ENCODE results near the gene TIGD7.

DNA sequence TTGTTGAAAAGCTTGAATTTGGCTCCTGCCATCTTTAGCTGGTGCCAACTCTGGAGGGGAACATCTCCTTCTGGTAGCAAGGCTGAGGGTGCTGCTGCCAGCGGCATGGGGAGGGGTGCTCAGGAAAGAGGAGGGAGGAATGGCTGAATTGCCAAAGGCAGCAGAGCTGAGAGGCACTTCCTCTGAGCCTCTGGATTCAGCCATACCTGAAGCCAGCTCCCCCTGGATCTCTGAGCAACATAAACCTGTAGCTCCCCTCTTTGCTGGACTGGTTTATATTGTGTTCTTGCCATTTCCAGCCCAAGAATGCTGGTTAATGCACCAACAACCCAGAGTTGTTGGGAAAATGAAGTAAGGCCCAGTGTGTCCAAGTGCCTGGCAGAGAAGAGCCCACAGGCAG lies 56.2 kb downstream of the TIGD7 start:
- TF ChIP-seq, protein P1, sequence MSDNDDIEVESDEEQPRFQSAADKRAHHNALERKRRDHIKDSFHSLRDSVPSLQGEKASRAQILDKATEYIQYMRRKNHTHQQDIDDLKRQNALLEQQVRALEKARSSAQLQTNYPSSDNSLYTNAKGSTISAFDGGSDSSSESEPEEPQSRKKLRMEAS (IDR thresholded peaks at IDR 0.05), result no peak
- TF ChIP-seq MAFK (IDR thresholded peaks at IDR 0.05; ENCODE audit: low read depth, low read length), result no peak
- TF ChIP-seq, protein P2, sequence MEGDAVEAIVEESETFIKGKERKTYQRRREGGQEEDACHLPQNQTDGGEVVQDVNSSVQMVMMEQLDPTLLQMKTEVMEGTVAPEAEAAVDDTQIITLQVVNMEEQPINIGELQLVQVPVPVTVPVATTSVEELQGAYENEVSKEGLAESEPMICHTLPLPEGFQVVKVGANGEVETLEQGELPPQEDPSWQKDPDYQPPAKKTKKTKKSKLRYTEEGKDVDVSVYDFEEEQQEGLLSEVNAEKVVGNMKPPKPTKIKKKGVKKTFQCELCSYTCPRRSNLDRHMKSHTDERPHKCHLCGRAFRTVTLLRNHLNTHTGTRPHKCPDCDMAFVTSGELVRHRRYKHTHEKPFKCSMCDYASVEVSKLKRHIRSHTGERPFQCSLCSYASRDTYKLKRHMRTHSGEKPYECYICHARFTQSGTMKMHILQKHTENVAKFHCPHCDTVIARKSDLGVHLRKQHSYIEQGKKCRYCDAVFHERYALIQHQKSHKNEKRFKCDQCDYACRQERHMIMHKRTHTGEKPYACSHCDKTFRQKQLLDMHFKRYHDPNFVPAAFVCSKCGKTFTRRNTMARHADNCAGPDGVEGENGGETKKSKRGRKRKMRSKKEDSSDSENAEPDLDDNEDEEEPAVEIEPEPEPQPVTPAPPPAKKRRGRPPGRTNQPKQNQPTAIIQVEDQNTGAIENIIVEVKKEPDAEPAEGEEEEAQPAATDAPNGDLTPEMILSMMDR (IDR thresholded peaks at IDR 0.05; ENCODE audit: control extremely low read depth in 1 of 3, insufficient read depth in 1 of 3, low read depth in 1 of 3, low read length in 3 of 3), result no peak
